ENCODE data around the gene ANKRD37.
"Not testable (repeated sequence)": the region's sequence is repeated elsewhere in the genome, so short reads cannot be mapped to it uniquely, and the experiment has no call there.

The ANKRD37 gene

GRCh38 chr4:185396724-185397385 is at the start of gene ANKRD37:
TSS of gene ANKRD37 (plus strand) at chr4:185396841. CDS start at chr4:185396924, 83 bp downstream.
- DNase-seq (ENCODE audit: low read depth) = no peak

GRCh38 chr4:185346975-185347601 is 49.6 kb upstream of the ANKRD37 start:
- DNase-seq (ENCODE audit: low read depth) = no peak

GRCh38 chr4:185351691-185352090 is 45.0 kb upstream of the ANKRD37 start:
- DNase-seq (ENCODE audit: low read depth) = no peak

- DNase-seq (ENCODE audit: low read depth) = no peak
These were observed 44.4 kb upstream of the ANKRD37 start for GRCh38 chr4:185352202-185352601.

- no peak for DNase-seq (ENCODE audit: low read depth)
These were observed 43.9 kb upstream of the ANKRD37 start for GRCh38 chr4:185352741-185353140.

GRCh38 chr4:185357211-185357610 is 39.4 kb upstream of the ANKRD37 start:
- DNase-seq (ENCODE audit: low read depth) = no peak

GRCh38 chr4:185357733-185358440 is 38.8 kb upstream of the ANKRD37 start:
- no peak for DNase-seq (ENCODE audit: low read depth)

GRCh38 chr4:185358514-185358913 is 38.1 kb upstream of the ANKRD37 start:
- no peak for DNase-seq (ENCODE audit: low read depth)

GRCh38 chr4:185358959-185359358 is 37.7 kb upstream of the ANKRD37 start:
- no peak for DNase-seq (ENCODE audit: low read depth)

- DNase-seq (ENCODE audit: low read depth) = no peak
These were observed 36.7 kb upstream of the ANKRD37 start for GRCh38 chr4:185359767-185360446.

- no peak for DNase-seq (ENCODE audit: low read depth)
These were observed 34.8 kb upstream of the ANKRD37 start for GRCh38 chr4:185361872-185362271.

- DNase-seq (ENCODE audit: low read depth) = not testable (repeated sequence)
These were observed 34.1 kb upstream of the ANKRD37 start for GRCh38 chr4:185362570-185362969.

- no peak for DNase-seq (ENCODE audit: low read depth)
These were observed 33.4 kb upstream of the ANKRD37 start for GRCh38 chr4:185363251-185363650.

- no peak for DNase-seq (ENCODE audit: low read depth)
These were observed 31.8 kb upstream of the ANKRD37 start for GRCh38 chr4:185364886-185365285.

GRCh38 chr4:185369731-185370130 is 26.9 kb upstream of the ANKRD37 start:
- DNase-seq (ENCODE audit: low read depth) = no peak

- DNase-seq (ENCODE audit: low read depth) = no peak
These were observed 26.2 kb upstream of the ANKRD37 start for GRCh38 chr4:185370268-185370949.

- no peak for DNase-seq (ENCODE audit: low read depth)
These were observed 24.9 kb upstream of the ANKRD37 start for GRCh38 chr4:185371702-185372101.

- DNase-seq (ENCODE audit: low read depth) = no peak
These were observed 22.6 kb upstream of the ANKRD37 start for GRCh38 chr4:185374027-185374426.

GRCh38 chr4:185374573-185374972 is 22.1 kb upstream of the ANKRD37 start:
- DNase-seq (ENCODE audit: low read depth) = no peak

GRCh38 chr4:185378264-185378663 is 18.4 kb upstream of the ANKRD37 start:
- DNase-seq (ENCODE audit: low read depth) = no peak

GRCh38 chr4:185379326-185380295 is 17.0 kb upstream of the ANKRD37 start:
- DNase-seq (ENCODE audit: low read depth) = no peak

Data from activated T-cell treated with anti-CD3 and anti-CD28 coated beads for 1 hour (primary cell).